Liver (tissue), 3 donors: Measurements from ENCODE around the gene LRRK1.

Experiments
- EGR1 ChIP-seq, 2 donors: IDR thresholded peaks; 2 replicates each; pipeline ENCODE4 v1.6.1; 2016 to 2018; ENCODE audit warnings: antibody characterized with exemption in 2 of 2, low read depth in 2 of 2
- GABPA ChIP-seq, 2 donors: IDR thresholded peaks in 1 of 2; conservative IDR thresholded peaks in 1 of 2; 2 replicates each; pipeline ENCODE4 v1.6.1; 2016; ENCODE audit warnings: antibody characterized with exemption in 2 of 2, mild to moderate bottlenecking in 1 of 2, moderate library complexity in 1 of 2
- JUND ChIP-seq, 2 donors: IDR thresholded peaks; 2 replicates each; pipeline ENCODE4 v1.6.1; 2016; ENCODE audit warnings: antibody characterized with exemption in 2 of 2
- SP1 ChIP-seq: IDR thresholded peaks from 2 replicates; pipeline ENCODE4 v1.6.1; 2018; ENCODE audit warnings: antibody characterized with exemption, mild to moderate bottlenecking
- TF ChIP-seq, protein P1 (sequence below): fragments of 150-350 bp; IDR thresholded peaks from 2 replicates; pipeline ENCODE4 v1.5.1; 2017; ENCODE audit warnings: improper control_type of control experiment, low read depth, low read length; ENCODE audit not compliant: missing input control
- TF ChIP-seq, protein P2 (sequence below): IDR thresholded peaks from 2 replicates; pipeline ENCODE4 v1.6.1; 2016; ENCODE audit warnings: antibody characterized with exemption
- TF ChIP-seq, protein P3 (sequence below): IDR thresholded peaks from 2 replicates; pipeline ENCODE4 v1.6.1; 2016; ENCODE audit warnings: antibody characterized with exemption
- TF ChIP-seq, protein P4 (sequence below): IDR thresholded peaks from 2 replicates; pipeline ENCODE4 v1.6.1; 2016; ENCODE audit warnings: antibody characterized with exemption, mild to moderate bottlenecking
- donor health status: healthy.
- donor health status: healthy.

DNA sequence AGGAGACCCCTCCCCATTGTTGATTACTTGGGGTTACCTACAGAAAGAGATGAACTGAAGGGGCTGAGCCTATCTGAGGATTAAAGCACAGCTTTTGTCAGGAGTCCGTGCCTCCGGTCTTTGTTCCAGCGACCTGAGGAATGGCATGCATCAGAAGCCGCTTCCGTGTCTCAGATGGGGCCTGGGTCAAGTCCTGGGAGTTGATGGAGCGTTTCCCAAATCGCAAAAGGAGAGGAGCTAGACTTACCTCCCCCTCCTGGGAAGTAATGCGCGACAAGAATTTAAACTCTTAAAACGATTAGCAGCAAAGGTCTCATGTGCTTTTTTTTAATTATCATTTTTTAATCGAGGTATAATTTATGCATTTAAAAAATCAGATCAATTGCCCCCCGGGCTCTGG, 40.5 kb upstream of the LRRK1 start:
- TF ChIP-seq, protein P1, sequence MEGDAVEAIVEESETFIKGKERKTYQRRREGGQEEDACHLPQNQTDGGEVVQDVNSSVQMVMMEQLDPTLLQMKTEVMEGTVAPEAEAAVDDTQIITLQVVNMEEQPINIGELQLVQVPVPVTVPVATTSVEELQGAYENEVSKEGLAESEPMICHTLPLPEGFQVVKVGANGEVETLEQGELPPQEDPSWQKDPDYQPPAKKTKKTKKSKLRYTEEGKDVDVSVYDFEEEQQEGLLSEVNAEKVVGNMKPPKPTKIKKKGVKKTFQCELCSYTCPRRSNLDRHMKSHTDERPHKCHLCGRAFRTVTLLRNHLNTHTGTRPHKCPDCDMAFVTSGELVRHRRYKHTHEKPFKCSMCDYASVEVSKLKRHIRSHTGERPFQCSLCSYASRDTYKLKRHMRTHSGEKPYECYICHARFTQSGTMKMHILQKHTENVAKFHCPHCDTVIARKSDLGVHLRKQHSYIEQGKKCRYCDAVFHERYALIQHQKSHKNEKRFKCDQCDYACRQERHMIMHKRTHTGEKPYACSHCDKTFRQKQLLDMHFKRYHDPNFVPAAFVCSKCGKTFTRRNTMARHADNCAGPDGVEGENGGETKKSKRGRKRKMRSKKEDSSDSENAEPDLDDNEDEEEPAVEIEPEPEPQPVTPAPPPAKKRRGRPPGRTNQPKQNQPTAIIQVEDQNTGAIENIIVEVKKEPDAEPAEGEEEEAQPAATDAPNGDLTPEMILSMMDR = no peak
- TF ChIP-seq SP1 (no peak), JUND (IDR thresholded peaks at IDR 0.05) (no peak), GABPA (IDR thresholded peaks at IDR 0.05 in 1 of 2, conservative IDR thresholded peaks at IDR 0.05 in 1 of 2) (no peak), EGR1 (IDR thresholded peaks at IDR 0.05; ENCODE audit: low read depth in 2 of 2) (no peak)
- TF ChIP-seq, protein P2, sequence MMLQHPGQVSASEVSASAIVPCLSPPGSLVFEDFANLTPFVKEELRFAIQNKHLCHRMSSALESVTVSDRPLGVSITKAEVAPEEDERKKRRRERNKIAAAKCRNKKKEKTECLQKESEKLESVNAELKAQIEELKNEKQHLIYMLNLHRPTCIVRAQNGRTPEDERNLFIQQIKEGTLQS = no peak
- TF ChIP-seq, protein P3, sequence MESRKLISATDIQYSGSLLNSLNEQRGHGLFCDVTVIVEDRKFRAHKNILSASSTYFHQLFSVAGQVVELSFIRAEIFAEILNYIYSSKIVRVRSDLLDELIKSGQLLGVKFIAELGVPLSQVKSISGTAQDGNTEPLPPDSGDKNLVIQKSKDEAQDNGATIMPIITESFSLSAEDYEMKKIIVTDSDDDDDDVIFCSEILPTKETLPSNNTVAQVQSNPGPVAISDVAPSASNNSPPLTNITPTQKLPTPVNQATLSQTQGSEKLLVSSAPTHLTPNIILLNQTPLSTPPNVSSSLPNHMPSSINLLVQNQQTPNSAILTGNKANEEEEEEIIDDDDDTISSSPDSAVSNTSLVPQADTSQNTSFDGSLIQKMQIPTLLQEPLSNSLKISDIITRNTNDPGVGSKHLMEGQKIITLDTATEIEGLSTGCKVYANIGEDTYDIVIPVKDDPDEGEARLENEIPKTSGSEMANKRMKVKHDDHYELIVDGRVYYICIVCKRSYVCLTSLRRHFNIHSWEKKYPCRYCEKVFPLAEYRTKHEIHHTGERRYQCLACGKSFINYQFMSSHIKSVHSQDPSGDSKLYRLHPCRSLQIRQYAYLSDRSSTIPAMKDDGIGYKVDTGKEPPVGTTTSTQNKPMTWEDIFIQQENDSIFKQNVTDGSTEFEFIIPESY = no peak
- TF ChIP-seq, protein P4, sequence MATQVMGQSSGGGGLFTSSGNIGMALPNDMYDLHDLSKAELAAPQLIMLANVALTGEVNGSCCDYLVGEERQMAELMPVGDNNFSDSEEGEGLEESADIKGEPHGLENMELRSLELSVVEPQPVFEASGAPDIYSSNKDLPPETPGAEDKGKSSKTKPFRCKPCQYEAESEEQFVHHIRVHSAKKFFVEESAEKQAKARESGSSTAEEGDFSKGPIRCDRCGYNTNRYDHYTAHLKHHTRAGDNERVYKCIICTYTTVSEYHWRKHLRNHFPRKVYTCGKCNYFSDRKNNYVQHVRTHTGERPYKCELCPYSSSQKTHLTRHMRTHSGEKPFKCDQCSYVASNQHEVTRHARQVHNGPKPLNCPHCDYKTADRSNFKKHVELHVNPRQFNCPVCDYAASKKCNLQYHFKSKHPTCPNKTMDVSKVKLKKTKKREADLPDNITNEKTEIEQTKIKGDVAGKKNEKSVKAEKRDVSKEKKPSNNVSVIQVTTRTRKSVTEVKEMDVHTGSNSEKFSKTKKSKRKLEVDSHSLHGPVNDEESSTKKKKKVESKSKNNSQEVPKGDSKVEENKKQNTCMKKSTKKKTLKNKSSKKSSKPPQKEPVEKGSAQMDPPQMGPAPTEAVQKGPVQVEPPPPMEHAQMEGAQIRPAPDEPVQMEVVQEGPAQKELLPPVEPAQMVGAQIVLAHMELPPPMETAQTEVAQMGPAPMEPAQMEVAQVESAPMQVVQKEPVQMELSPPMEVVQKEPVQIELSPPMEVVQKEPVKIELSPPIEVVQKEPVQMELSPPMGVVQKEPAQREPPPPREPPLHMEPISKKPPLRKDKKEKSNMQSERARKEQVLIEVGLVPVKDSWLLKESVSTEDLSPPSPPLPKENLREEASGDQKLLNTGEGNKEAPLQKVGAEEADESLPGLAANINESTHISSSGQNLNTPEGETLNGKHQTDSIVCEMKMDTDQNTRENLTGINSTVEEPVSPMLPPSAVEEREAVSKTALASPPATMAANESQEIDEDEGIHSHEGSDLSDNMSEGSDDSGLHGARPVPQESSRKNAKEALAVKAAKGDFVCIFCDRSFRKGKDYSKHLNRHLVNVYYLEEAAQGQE = no peak
